Stimulated activated CD4-positive, alpha-beta T cell treated with anti-CD3 and anti-CD28 coated beads, Interleukin-15, amount 100 ng/mL, for 1 hour (primary cell): ENCODE results near the gene FAM186B.

Experiments used
- DNase-seq, 2 donors: peaks; one replicate each; pipeline ENCODE4 v3.0.0-alpha.2; 2020; ENCODE audit warnings: low read depth in 1 of 2, low spot score in 1 of 2

The FAM186B gene

GRCh38 chr12:49539406-49540228 lies 65.8 kb downstream of the FAM186B start:
- no peak for DNase-seq

- DNase-seq: peak; percentile 68 to 82
Measured at GRCh38 chr12:49538510-49539403, 66.7 kb downstream of the FAM186B start, which contains the start of gene KCNH3. KCNH3 (plus strand) TSS chr12:49539030; CDS start chr12:49539417, 387 bp downstream.

GRCh38 chr12:49537752-49538509 lies 67.5 kb downstream of the FAM186B start:
- no peak for DNase-seq
